Prostate gland (tissue), 2 donors: ENCODE data around the gene TTC1. TPM values are rescaled to one million over a fixed set of nuclear protein-coding genes. Genes with fewer than 3 reads are reported as not detected.
"Not testable (repeated sequence)": the region's sequence is repeated elsewhere in the genome, so short reads cannot be mapped to it uniquely, and the experiment has no call there.

Experiments used
- DNase-seq: peaks from one replicate; pipeline ENCODE4 v3.0.0-alpha.2; 2019; ENCODE audit warnings: low spot score
- H3K27ac ChIP-seq, 2 donors: fragments of 200-600 bp; sonication (generic); 2 replicates each; pipeline ENCODE4 v1.5.1; 2017 to 2019
- H3K27me3 ChIP-seq: fragments of 200-600 bp; sonication (generic); replicated peaks from 2 replicates; pipeline ENCODE4 v1.5.1; 2019; ENCODE audit not compliant: insufficient read depth
- H3K36me3 ChIP-seq, 2 donors: fragments of 200-600 bp; sonication (generic); 1 replicate in 1 of 2; 2 replicates in 1 of 2; pipeline versions ENCODE4 v1.5.1 to v1.8.1; 2017 to 2019
- H3K4me1 ChIP-seq: fragments of 200-600 bp; sonication (generic); replicated peaks from 2 replicates; pipeline ENCODE4 v1.5.1; 2019
- H3K4me3 ChIP-seq, 2 donors: fragments of 200-600 bp; sonication (generic); 2 replicates each; pipeline ENCODE4 v1.5.1; 2017 to 2019
- H3K9me3 ChIP-seq: fragments of 200-600 bp; sonication (generic); 2 replicates; pipeline ENCODE4 v1.5.1; 2017
- POLR2A ChIP-seq: fragments of 450-650 bp; IDR thresholded peaks from one replicate; pipeline ENCODE4 v1.6.1; 2016; ENCODE audit warnings: antibody characterized with exemption, mild to moderate bottlenecking
- POLR2AphosphoS5 ChIP-seq: sonication (generic); formaldehyde crosslinking; IDR thresholded peaks from one replicate; pipeline ENCODE4 v1.6.1; 2017; ENCODE audit warnings: antibody characterized with exemption
- WGBS: methylation state at CpG from one replicate; pipeline ENCODE4 v1.1.5; 2018; 5-methylcytosine and 5-hydroxymethylcytosine counted together
- intact Hi-C: fragments of 100-400 bp; cut with DNase I; formaldehyde crosslinking; loops from one replicate; pipeline ENCODE4 v1.14.2; 2022
- total RNA-seq, 2 donors: library from RNA; depleted of rRNA; stranded (reverse); fragments of >200 nt; gene quantifications; one replicate each; pipeline ENCODE4 v1.1.0, GENCODE V29; 2016
- TF ChIP-seq, protein P1 (sequence below), 4 experiments: fragments of 200-600 bp in 2 of 4; fragments of 450-650 bp in 2 of 4; sonication (generic) in 2 of 4; IDR thresholded peaks; 1 replicate in 3 of 4; 2 replicates in 1 of 4; pipeline ENCODE4 v1.5.1; 2016 to 2019; ENCODE audit warnings: antibody characterized with exemption in 4 of 4, mild to moderate bottlenecking in 2 of 4, moderate library complexity in 2 of 4

Gene TTC1
- total RNA-seq, 2 donors from 2014 or later: 30.6 to 34.2 TPM

- DNase-seq: no peak
- 4% methylated on average over 11 of the region's 11 CpGs for WGBS
Observed at GRCh38 chr5:160009591-160009989, 651 bp downstream of the TTC1 start.

GRCh38 chr5:160011471-160011870 is 2.5 kb downstream of the TTC1 start:
- no peak for DNase-seq
- no peaks in the 10 kb centered on the region for H3K27me3 ChIP-seq
- H3K36me3 ChIP-seq: no peaks in the 10 kb centered on the region
- H3K9me3 ChIP-seq: no peaks in the 10 kb centered on the region
- H3K4me1 ChIP-seq: peaks cover 8% of the 10 kb centered on the region
- intact Hi-C loops: no loop called here
- no peak overlapping the region for H3K4me3 ChIP-seq
- TF ChIP-seq POLR2A (no peak), POLR2AphosphoS5 (no peak)
- TF ChIP-seq, protein P1, sequence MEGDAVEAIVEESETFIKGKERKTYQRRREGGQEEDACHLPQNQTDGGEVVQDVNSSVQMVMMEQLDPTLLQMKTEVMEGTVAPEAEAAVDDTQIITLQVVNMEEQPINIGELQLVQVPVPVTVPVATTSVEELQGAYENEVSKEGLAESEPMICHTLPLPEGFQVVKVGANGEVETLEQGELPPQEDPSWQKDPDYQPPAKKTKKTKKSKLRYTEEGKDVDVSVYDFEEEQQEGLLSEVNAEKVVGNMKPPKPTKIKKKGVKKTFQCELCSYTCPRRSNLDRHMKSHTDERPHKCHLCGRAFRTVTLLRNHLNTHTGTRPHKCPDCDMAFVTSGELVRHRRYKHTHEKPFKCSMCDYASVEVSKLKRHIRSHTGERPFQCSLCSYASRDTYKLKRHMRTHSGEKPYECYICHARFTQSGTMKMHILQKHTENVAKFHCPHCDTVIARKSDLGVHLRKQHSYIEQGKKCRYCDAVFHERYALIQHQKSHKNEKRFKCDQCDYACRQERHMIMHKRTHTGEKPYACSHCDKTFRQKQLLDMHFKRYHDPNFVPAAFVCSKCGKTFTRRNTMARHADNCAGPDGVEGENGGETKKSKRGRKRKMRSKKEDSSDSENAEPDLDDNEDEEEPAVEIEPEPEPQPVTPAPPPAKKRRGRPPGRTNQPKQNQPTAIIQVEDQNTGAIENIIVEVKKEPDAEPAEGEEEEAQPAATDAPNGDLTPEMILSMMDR (IDR thresholded peaks at IDR 0.05): no peak
- no peak overlapping the region for H3K27ac ChIP-seq

More at GRCh38 chr5:160009591-160009989, 651 bp downstream of the TTC1 start:
- Histone ChIP-seq H3K4me1 (peaks cover 8% of the 10 kb centered on the region), H3K9me3 (no peaks in the 10 kb centered on the region), H3K27ac (peak overlapping the region in 1 of 2 donors; percentile 79), H3K36me3 (no peaks in the 10 kb centered on the region), H3K27me3 (no peaks in the 10 kb centered on the region), H3K4me3 (peak overlapping the region; percentile 50 to 79)
- intact Hi-C loops: no loop called here
- TF ChIP-seq POLR2AphosphoS5 (no peak), POLR2A (no peak)
- TF ChIP-seq, protein P1 (IDR thresholded peaks at IDR 0.05): no peak

DNA sequence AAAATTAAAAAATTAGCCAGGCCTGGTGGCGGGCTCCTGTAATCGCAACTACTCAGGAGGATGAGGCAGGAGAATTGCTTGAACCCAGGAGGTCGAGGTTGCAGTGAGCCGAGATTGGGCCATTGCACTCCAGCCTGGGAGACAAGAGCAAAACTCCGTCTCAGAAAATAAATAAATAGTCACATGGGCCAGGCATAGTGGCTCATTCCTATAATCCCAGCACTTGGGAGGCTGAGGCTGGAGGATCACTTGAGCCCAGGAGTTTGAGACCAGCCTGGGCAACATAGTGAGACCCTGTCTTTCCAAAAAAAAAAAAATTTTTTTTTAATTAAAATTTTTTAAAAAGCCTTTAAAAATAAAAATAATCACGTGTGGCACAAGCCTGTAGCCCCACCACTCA is 5.3 kb downstream of the TTC1 start:
- H3K27me3 ChIP-seq, H3K4me3 ChIP-seq, H3K4me1 ChIP-seq, H3K36me3 ChIP-seq, DNase-seq, H3K9me3 ChIP-seq, intact Hi-C loops, H3K27ac ChIP-seq: not testable (repeated sequence)
- WGBS: 95% methylated on average over 6 of the region's 6 CpGs

GRCh38 chr5:160018945-160019625 is 10.1 kb downstream of the TTC1 start:
- intact Hi-C loops: no loop called here
- DNase-seq: no peak
- no peaks in the 10 kb centered on the region for H3K36me3 ChIP-seq
- H3K27me3 ChIP-seq: no peaks in the 10 kb centered on the region
- WGBS: 82% methylated on average over 2 of the region's 2 CpGs
- no peaks in the 10 kb centered on the region for H3K4me1 ChIP-seq
- TF ChIP-seq POLR2AphosphoS5 (no peak), POLR2A (no peak)
- TF ChIP-seq, protein P1 (IDR thresholded peaks at IDR 0.05): no peak
- no peaks in the 10 kb centered on the region for H3K9me3 ChIP-seq
- H3K4me3 ChIP-seq: no peak overlapping the region
- no peak overlapping the region for H3K27ac ChIP-seq

GRCh38 chr5:160020266-160020770 is 11.4 kb downstream of the TTC1 start:
- WGBS: 72% methylated on average over 7 of the region's 7 CpGs
- intact Hi-C loops: loop anchor here (5.0 kb wide), 2 partner anchors 327 to 372 kb away; no protein-coding TSS in a partner anchor

More at GRCh38 chr5:160020266-160020770, 11.4 kb downstream of the TTC1 start:
- Histone ChIP-seq H3K27ac (no peak overlapping the region), H3K4me1 (no peaks in the 10 kb centered on the region), H3K27me3 (no peaks in the 10 kb centered on the region), H3K9me3 (no peaks in the 10 kb centered on the region), H3K4me3 (no peak overlapping the region), H3K36me3 (no peaks in the 10 kb centered on the region)
- no peak for DNase-seq
- TF ChIP-seq POLR2A (no peak), POLR2AphosphoS5 (no peak)
- TF ChIP-seq, protein P1 (IDR thresholded peaks at IDR 0.05): no peak
